GM12878 (cell line): ENCODE results near the gene DEFB124.

Experiments
- CTCF ChIP-seq, 3 experiments: IDR thresholded peaks in 2 of 3; conservative IDR thresholded peaks in 1 of 3; 2 replicates each; pipeline ENCODE4 v1.5.1; 2011; ENCODE audit warnings: low read depth in 3 of 3, low read length in 3 of 3, mild to moderate bottlenecking in 3 of 3, control low read depth in 2 of 3, moderate library complexity in 2 of 3, inconsistent platforms in 1 of 3, mixed read lengths in 1 of 3; ENCODE audit not compliant: control insufficient read depth in 2 of 3, insufficient read depth in 1 of 3; ENCODE audit errors: extremely low read depth in 1 of 3
- ETV6 ChIP-seq, 2 experiments: fragments of 450-650 bp in 1 of 2; IDR thresholded peaks in 1 of 2; conservative IDR thresholded peaks in 1 of 2; 2 replicates each; pipeline ENCODE4 v1.6.1; 2014; ENCODE audit warnings: antibody characterized with exemption in 1 of 2, borderline replicate concordance in 1 of 2, low read depth in 1 of 2, mild to moderate bottlenecking in 1 of 2, moderate library complexity in 1 of 2
- EZH2 ChIP-seq: IDR thresholded peaks from 2 replicates; pipeline ENCODE4 v1.6.1; 2012; ENCODE audit warnings: low read depth, mild to moderate bottlenecking, control low read depth, inconsistent platforms, low read length, borderline replicate concordance; ENCODE audit not compliant: control insufficient read depth
- HDAC2 ChIP-seq: fragments of 200-600 bp; sonication (generic); IDR thresholded peaks from 2 replicates; pipeline ENCODE4 v1.6.1; 2017
- HDAC6 ChIP-seq: fragments of 200-600 bp; sonication (generic); IDR thresholded peaks from one replicate; pipeline ENCODE4 v1.8.0; 2017; ENCODE audit warnings: antibody characterized with exemption; ENCODE audit not compliant: unreplicated experiment
- POLR2A ChIP-seq: IDR thresholded peaks from 2 replicates; pipeline ENCODE4 v1.6.1; 2011; ENCODE audit warnings: low read depth, mild to moderate bottlenecking, low read length
- POLR2AphosphoS5 ChIP-seq: IDR thresholded peaks from 2 replicates; pipeline ENCODE4 v1.6.1; 2011; ENCODE audit warnings: mild to moderate bottlenecking, low read length, inconsistent platforms
- STAT3 ChIP-seq: IDR thresholded peaks from 2 replicates; pipeline ENCODE4 v1.6.1; 2011; ENCODE audit warnings: low read depth, low read length, improper control_type of control experiment
- SUPT20H ChIP-seq: IDR thresholded peaks from 2 replicates; pipeline ENCODE4 v1.6.1; 2011; ENCODE audit warnings: low read depth, mild to moderate bottlenecking, low read length, moderate library complexity, borderline replicate concordance; ENCODE audit not compliant: control insufficient read depth
- USF2 ChIP-seq: IDR thresholded peaks from 2 replicates; pipeline ENCODE4 v1.6.1; 2011; ENCODE audit warnings: low read depth, low read length, improper control_type of control experiment, borderline replicate concordance
- WRNIP1 ChIP-seq: IDR thresholded peaks from 2 replicates; pipeline ENCODE4 v1.6.1; 2011; ENCODE audit warnings: low read depth, low read length, improper control_type of control experiment, borderline replicate concordance
- ZNF384 ChIP-seq: IDR thresholded peaks from 2 replicates; pipeline ENCODE4 v1.6.1; 2012; ENCODE audit warnings: low read depth, mild to moderate bottlenecking, low read length, improper control_type of control experiment, borderline replicate concordance
- ZNF687 ChIP-seq: fragments of 450-650 bp; IDR thresholded peaks from 2 replicates; pipeline ENCODE4 v1.6.1; 2017; ENCODE audit warnings: mild to moderate bottlenecking, moderate library complexity
- TF ChIP-seq, protein P1 (sequence below): fragments of 150-350 bp; IDR thresholded peaks from 2 replicates; pipeline ENCODE4 v1.6.1; 2016; ENCODE audit warnings: low read depth, low read length

- no peak for TF ChIP-seq POLR2A
- no peak for TF ChIP-seq EZH2
- no peak for TF ChIP-seq WRNIP1
- TF ChIP-seq, protein P1, sequence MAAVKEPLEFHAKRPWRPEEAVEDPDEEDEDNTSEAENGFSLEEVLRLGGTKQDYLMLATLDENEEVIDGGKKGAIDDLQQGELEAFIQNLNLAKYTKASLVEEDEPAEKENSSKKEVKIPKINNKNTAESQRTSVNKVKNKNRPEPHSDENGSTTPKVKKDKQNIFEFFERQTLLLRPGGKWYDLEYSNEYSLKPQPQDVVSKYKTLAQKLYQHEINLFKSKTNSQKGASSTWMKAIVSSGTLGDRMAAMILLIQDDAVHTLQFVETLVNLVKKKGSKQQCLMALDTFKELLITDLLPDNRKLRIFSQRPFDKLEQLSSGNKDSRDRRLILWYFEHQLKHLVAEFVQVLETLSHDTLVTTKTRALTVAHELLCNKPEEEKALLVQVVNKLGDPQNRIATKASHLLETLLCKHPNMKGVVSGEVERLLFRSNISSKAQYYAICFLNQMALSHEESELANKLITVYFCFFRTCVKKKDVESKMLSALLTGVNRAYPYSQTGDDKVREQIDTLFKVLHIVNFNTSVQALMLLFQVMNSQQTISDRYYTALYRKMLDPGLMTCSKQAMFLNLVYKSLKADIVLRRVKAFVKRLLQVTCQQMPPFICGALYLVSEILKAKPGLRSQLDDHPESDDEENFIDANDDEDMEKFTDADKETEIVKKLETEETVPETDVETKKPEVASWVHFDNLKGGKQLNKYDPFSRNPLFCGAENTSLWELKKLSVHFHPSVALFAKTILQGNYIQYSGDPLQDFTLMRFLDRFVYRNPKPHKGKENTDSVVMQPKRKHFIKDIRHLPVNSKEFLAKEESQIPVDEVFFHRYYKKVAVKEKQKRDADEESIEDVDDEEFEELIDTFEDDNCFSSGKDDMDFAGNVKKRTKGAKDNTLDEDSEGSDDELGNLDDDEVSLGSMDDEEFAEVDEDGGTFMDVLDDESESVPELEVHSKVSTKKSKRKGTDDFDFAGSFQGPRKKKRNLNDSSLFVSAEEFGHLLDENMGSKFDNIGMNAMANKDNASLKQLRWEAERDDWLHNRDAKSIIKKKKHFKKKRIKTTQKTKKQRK, result no peak
- no peak for TF ChIP-seq USF2
- no peak for TF ChIP-seq HDAC2
- no peak for TF ChIP-seq CTCF (IDR thresholded peaks at IDR 0.05 in 2 of 3, conservative IDR thresholded peaks at IDR 0.05 in 1 of 3; ENCODE audit: control insufficient read depth in 2 of 3, extremely low read depth in 1 of 3, insufficient read depth in 1 of 3, low read depth in 3 of 3, low read length in 3 of 3)
- TF ChIP-seq ZNF384, result no peak
- no peak for TF ChIP-seq SUPT20H
- no peak for TF ChIP-seq HDAC6
- no peak for TF ChIP-seq STAT3
- TF ChIP-seq POLR2AphosphoS5, result no peak
- TF ChIP-seq ETV6 (conservative IDR thresholded peaks at IDR 0.05 in 1 of 2, IDR thresholded peaks at IDR 0.05 in 1 of 2; ENCODE audit: borderline replicate concordance in 1 of 2, low read depth in 1 of 2), result no peak
- TF ChIP-seq ZNF687, result no peak
These were observed 49.1 kb downstream of the DEFB124 start for GRCh38 chr20:31425797-31426196.
